ENCODE measurements around the gene HELZ.

The HELZ gene

DNA sequence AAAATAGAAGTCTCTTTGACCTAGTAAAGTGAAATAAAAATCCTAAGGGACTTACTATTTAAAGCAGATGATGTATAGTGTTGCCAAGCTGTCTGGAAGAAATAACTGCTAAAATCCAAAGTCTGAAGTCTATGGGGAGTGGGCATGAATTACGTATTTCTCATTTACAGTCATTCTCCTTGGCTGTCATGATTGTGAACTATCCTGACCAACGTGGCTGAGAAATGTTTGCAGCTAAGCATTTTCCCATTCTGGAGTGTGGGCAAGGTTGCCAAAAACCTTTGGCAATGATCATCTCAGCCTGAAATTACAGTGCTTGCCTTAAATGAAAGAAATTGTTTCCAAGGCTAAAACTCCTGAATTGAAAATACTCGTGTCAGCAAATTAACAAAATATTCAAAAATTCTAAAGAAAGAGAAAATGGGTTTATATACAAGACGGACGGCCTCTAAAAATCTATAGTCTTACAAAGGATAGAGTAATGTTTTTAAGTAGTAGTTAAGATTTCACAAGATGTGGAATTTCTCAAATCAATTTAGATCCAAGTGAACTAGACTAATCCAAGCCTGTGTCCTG lies 123.6 kb downstream of the HELZ start:
- ChIA-PET POLR2A (no interaction called here), CTCF (interaction anchor here (0.6 to 0.8 kb wide), 2 partner anchors 9 to 23 kb away, joined by 3 read pairs; no protein-coding TSS in a partner anchor)
- TF ChIP-seq, protein P1, sequence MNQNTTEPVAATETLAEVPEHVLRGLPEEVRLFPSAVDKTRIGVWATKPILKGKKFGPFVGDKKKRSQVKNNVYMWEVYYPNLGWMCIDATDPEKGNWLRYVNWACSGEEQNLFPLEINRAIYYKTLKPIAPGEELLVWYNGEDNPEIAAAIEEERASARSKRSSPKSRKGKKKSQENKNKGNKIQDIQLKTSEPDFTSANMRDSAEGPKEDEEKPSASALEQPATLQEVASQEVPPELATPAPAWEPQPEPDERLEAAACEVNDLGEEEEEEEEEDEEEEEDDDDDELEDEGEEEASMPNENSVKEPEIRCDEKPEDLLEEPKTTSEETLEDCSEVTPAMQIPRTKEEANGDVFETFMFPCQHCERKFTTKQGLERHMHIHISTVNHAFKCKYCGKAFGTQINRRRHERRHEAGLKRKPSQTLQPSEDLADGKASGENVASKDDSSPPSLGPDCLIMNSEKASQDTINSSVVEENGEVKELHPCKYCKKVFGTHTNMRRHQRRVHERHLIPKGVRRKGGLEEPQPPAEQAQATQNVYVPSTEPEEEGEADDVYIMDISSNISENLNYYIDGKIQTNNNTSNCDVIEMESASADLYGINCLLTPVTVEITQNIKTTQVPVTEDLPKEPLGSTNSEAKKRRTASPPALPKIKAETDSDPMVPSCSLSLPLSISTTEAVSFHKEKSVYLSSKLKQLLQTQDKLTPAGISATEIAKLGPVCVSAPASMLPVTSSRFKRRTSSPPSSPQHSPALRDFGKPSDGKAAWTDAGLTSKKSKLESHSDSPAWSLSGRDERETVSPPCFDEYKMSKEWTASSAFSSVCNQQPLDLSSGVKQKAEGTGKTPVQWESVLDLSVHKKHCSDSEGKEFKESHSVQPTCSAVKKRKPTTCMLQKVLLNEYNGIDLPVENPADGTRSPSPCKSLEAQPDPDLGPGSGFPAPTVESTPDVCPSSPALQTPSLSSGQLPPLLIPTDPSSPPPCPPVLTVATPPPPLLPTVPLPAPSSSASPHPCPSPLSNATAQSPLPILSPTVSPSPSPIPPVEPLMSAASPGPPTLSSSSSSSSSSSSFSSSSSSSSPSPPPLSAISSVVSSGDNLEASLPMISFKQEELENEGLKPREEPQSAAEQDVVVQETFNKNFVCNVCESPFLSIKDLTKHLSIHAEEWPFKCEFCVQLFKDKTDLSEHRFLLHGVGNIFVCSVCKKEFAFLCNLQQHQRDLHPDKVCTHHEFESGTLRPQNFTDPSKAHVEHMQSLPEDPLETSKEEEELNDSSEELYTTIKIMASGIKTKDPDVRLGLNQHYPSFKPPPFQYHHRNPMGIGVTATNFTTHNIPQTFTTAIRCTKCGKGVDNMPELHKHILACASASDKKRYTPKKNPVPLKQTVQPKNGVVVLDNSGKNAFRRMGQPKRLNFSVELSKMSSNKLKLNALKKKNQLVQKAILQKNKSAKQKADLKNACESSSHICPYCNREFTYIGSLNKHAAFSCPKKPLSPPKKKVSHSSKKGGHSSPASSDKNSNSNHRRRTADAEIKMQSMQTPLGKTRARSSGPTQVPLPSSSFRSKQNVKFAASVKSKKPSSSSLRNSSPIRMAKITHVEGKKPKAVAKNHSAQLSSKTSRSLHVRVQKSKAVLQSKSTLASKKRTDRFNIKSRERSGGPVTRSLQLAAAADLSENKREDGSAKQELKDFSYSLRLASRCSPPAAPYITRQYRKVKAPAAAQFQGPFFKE (tag by site-specific recombination; IDR thresholded peaks at IDR 0.05; ENCODE audit: borderline replicate concordance) = no peak
- TF ChIP-seq ZNF221 (tag by site-specific recombination; IDR thresholded peaks at IDR 0.05; ENCODE audit: borderline replicate concordance) (no peak), ZNF48 (tag by site-specific recombination; IDR thresholded peaks at IDR 0.05) (no peak), ZNF202 (tag by site-specific recombination; IDR thresholded peaks at IDR 0.05; ENCODE audit: borderline replicate concordance) (no peak), ZNF830 (tag by site-specific recombination; IDR thresholded peaks at IDR 0.05; ENCODE audit: low read depth) (no peak), ZNF157 (tag by site-specific recombination; IDR thresholded peaks at IDR 0.05) (no peak), ZNF654 (tag by site-specific recombination; IDR thresholded peaks at IDR 0.05; ENCODE audit: low read depth) (no peak), ZXDB (tag by site-specific recombination; IDR thresholded peaks at IDR 0.05) (no peak), ZBTB8A (tag by site-specific recombination; IDR thresholded peaks at IDR 0.05) (no peak), ZNF76 (tag by site-specific recombination; IDR thresholded peaks at IDR 0.05; ENCODE audit: borderline replicate concordance, low read depth) (no peak), ZNF610 (tag by site-specific recombination; IDR thresholded peaks at IDR 0.05; ENCODE audit: borderline replicate concordance) (no peak)
- TF ChIP-seq, protein P2, sequence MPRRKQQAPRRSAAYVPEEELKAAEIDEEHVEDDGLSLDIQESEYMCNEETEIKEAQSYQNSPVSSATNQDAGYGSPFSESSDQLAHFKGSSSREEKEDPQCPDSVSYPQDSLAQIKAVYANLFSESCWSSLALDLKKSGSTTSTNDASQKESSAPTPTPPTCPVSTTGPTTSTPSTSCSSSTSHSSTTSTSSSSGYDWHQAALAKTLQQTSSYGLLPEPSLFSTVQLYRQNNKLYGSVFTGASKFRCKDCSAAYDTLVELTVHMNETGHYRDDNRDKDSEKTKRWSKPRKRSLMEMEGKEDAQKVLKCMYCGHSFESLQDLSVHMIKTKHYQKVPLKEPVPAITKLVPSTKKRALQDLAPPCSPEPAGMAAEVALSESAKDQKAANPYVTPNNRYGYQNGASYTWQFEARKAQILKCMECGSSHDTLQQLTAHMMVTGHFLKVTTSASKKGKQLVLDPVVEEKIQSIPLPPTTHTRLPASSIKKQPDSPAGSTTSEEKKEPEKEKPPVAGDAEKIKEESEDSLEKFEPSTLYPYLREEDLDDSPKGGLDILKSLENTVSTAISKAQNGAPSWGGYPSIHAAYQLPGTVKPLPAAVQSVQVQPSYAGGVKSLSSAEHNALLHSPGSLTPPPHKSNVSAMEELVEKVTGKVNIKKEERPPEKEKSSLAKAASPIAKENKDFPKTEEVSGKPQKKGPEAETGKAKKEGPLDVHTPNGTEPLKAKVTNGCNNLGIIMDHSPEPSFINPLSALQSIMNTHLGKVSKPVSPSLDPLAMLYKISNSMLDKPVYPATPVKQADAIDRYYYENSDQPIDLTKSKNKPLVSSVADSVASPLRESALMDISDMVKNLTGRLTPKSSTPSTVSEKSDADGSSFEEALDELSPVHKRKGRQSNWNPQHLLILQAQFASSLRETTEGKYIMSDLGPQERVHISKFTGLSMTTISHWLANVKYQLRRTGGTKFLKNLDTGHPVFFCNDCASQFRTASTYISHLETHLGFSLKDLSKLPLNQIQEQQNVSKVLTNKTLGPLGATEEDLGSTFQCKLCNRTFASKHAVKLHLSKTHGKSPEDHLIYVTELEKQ (tag by site-specific recombination; IDR thresholded peaks at IDR 0.05; ENCODE audit: borderline replicate concordance) = no peak
- H3K4me3 ChIP-seq (ENCODE audit: low read depth, low read length) = no peak overlapping the region
- peaks cover 57 to 79% of the 10 kb centered on the region in 2 experiments for H3K36me3 ChIP-seq (ENCODE audit: control insufficient read depth in 2 of 2, insufficient read depth in 1 of 2, low read length in 2 of 2)
- H3K4me1 ChIP-seq (ENCODE audit: control insufficient read depth, insufficient read depth, low read length) = peaks cover 6% of the 10 kb centered on the region; the same call in 1 of the 2 replicates
- H3K9me3 ChIP-seq (ENCODE audit: control insufficient read depth, insufficient read depth, low read depth, low read length) = no peaks in the 10 kb centered on the region
- no peak overlapping the region for H3K27ac ChIP-seq (ENCODE audit: extremely low read depth, low read depth, low read length)

DNA sequence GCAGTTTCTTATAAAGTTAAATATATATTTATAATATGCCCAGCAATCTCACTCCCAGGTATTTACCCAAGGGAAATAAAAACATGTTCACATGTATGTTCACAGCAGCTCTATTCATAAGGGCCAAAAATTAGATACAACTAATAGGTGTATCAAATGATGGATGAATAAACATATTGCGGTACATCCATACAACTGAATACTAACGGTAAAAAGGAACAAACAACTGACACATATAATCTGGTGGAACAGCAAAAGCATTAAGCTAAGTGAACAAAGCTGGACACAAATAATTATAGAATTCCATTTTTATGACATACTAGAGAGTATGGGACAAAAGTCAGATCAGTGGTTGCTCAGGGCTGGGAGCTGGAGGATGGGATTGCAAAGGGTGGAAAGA lies 125.9 kb downstream of the HELZ start:
- ChIA-PET CTCF (interaction anchor here (0.6 to 0.9 kb wide), 2 partner anchors 11 to 16 kb away, joined by 3 read pairs; no protein-coding TSS in a partner anchor), POLR2A (no interaction called here)
- Histone ChIP-seq H3K27ac (ENCODE audit: extremely low read depth, low read depth, low read length) (no peak overlapping the region), H3K36me3 (ENCODE audit: control insufficient read depth in 2 of 2, insufficient read depth in 1 of 2, low read length in 2 of 2) (peaks cover 61 to 85% of the 10 kb centered on the region in 2 experiments), H3K4me1 (ENCODE audit: control insufficient read depth, insufficient read depth, low read length) (no peaks in the 10 kb centered on the region), H3K9me3 (ENCODE audit: control insufficient read depth, insufficient read depth, low read depth, low read length) (no peaks in the 10 kb centered on the region), H3K4me3 (ENCODE audit: low read depth, low read length) (no peak overlapping the region)
- no peak for TF ChIP-seq ZNF626 (tag by site-specific recombination; IDR thresholded peaks at IDR 0.05)
- TF ChIP-seq, protein P3, sequence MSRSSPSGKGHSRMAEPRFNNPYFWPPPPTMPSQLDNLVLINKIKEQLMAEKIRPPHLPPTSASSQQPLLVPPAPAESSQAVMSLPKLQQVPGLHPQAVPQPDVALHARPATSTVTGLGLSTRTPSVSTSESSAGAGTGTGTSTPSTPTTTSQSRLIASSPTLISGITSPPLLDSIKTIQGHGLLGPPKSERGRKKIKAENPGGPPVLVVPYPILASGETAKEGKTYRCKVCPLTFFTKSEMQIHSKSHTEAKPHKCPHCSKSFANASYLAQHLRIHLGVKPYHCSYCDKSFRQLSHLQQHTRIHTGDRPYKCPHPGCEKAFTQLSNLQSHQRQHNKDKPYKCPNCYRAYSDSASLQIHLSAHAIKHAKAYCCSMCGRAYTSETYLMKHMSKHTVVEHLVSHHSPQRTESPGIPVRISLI (tag by site-specific recombination; IDR thresholded peaks at IDR 0.05) = no peak
- no peak for TF ChIP-seq ZBTB7A (tag by site-specific recombination; IDR thresholded peaks at IDR 0.05; ENCODE audit: low read depth)
- TF ChIP-seq ZNF560 (tag by site-specific recombination; IDR thresholded peaks at IDR 0.05; ENCODE audit: borderline replicate concordance) = no peak
- TF ChIP-seq TRIM28 (IDR thresholded peaks at IDR 0.05; ENCODE audit: borderline replicate concordance, low read length) = no peak
- TF ChIP-seq ZNF776 (tag by site-specific recombination; IDR thresholded peaks at IDR 0.05; ENCODE audit: borderline replicate concordance) = no peak
- no peak for TF ChIP-seq ZNF175 (tag by site-specific recombination; IDR thresholded peaks at IDR 0.05)
- no peak for TF ChIP-seq ZNF19 (tag by site-specific recombination; IDR thresholded peaks at IDR 0.05; ENCODE audit: low read depth)
- TF ChIP-seq ZNF792 (tag by site-specific recombination; IDR thresholded peaks at IDR 0.05) = no peak
